GM12872 (cell line): ENCODE measurements around the gene MAGI2.

Source experiments
- CTCF ChIP-seq: IDR thresholded peaks from 3 replicates; pipeline ENCODE4 v1.5.1; 2011; ENCODE audit warnings: low read depth, mild to moderate bottlenecking, low read length, moderate library complexity; ENCODE audit not compliant: insufficient read depth

The MAGI2 gene

GRCh38 chr7:79050603-79051002, 402.9 kb downstream of the MAGI2 start:
- TF ChIP-seq CTCF, result no peak

GRCh38 chr7:79046061-79046460, 407.4 kb downstream of the MAGI2 start:
- TF ChIP-seq CTCF, result no peak

GRCh38 chr7:79037001-79037400, 416.5 kb downstream of the MAGI2 start:
- TF ChIP-seq CTCF, result no peak

GRCh38 chr7:79036356-79036755, 417.1 kb downstream of the MAGI2 start:
- TF ChIP-seq CTCF, result no peak

- no peak for TF ChIP-seq CTCF
Measured at GRCh38 chr7:79035858-79036257, 417.6 kb downstream of the MAGI2 start.

GRCh38 chr7:79034730-79035129, 418.7 kb downstream of the MAGI2 start:
- TF ChIP-seq CTCF, result no peak

- no peak for TF ChIP-seq CTCF
Measured at GRCh38 chr7:79011921-79012320, 441.5 kb downstream of the MAGI2 start.

GRCh38 chr7:79009647-79010046, 443.8 kb downstream of the MAGI2 start:
- TF ChIP-seq CTCF, result no peak
